HepG2 (cell line): ENCODE measurements around the gene WEE1. TPM values are rescaled to one million over a fixed set of nuclear protein-coding genes. Genes with fewer than 3 reads are reported as not detected.
A peak's percentile ranks its signal among the peaks of the same experiment; 100 is the strongest.

Experiments
- CEBPB ChIP-seq: IDR thresholded peaks from 2 replicates; pipeline ENCODE4 v1.6.1; 2011; ENCODE audit warnings: low read depth, low read length, improper control_type of control experiment, borderline replicate concordance
- KDM2A ChIP-seq: sonication (generic); formaldehyde crosslinking; IDR thresholded peaks from 2 replicates; pipeline ENCODE4 v1.4.0; 2020; ENCODE audit warnings: low read depth, missing genetic modification reagents, borderline replicate concordance
- KLF11 ChIP-seq: IDR thresholded peaks from 2 replicates; pipeline ENCODE4 v1.6.1; 2016; ENCODE audit warnings: missing compliant biosample characterization
- PHF20 ChIP-seq: sonication (generic); formaldehyde crosslinking; IDR thresholded peaks from 2 replicates; pipeline ENCODE4 v1.5.0; 2020; ENCODE audit warnings: mild to moderate bottlenecking, missing genetic modification reagents
- PLRG1 ChIP-seq: fragments of 450-650 bp; conservative IDR thresholded peaks from 2 replicates; pipeline ENCODE4 v1.6.1; 2016
- PPARG ChIP-seq: conservative IDR thresholded peaks from 2 replicates; pipeline ENCODE4 v1.6.1; 2016; ENCODE audit warnings: missing biosample characterization, missing genetic modification reagents
- SALL1 ChIP-seq: sonication (generic); formaldehyde crosslinking; IDR thresholded peaks from 2 replicates; pipeline ENCODE4 v1.8.0; 2022; ENCODE audit warnings: mild to moderate bottlenecking, missing genetic modification reagents
- SMAD9 ChIP-seq: sonication (generic); formaldehyde crosslinking; IDR thresholded peaks from 2 replicates; pipeline ENCODE4 v1.5.1; 2020; ENCODE audit warnings: mild to moderate bottlenecking, missing genetic modification reagents
- TBX2 ChIP-seq: sonication (generic); formaldehyde crosslinking; IDR thresholded peaks from 2 replicates; pipeline ENCODE4 v1.5.0; 2020; ENCODE audit warnings: missing genetic modification reagents, mild to moderate bottlenecking, borderline replicate concordance
- TEAD3 ChIP-seq: optimal IDR thresholded peaks from 2 replicates; pipeline ENCODE3; 2016; ENCODE audit warnings: borderline replicate concordance
- TFDP2 ChIP-seq: sonication (generic); formaldehyde crosslinking; IDR thresholded peaks from 2 replicates; pipeline ENCODE4 v1.4.0; 2020; ENCODE audit warnings: missing genetic modification reagents
- ZBTB10 ChIP-seq: sonication (generic); formaldehyde crosslinking; IDR thresholded peaks from 2 replicates; pipeline ENCODE4 v1.4.0; 2020; ENCODE audit warnings: missing genetic modification reagents, borderline replicate concordance
- ZUFSP ChIP-seq: sonication (generic); formaldehyde crosslinking; IDR thresholded peaks from 2 replicates; pipeline ENCODE4 v1.9.0; 2021; ENCODE audit warnings: missing genetic modification reagents, mild to moderate bottlenecking, borderline replicate concordance
- polyA plus RNA-seq, 8 experiments: library from polyadenylated mRNA; depleted of rRNA in 3 of 8; stranded (reverse) in 7 of 8; unstranded in 1 of 8; fragments of >200 nt; fragmentation: Illumina TruSeq in 4 of 8; extraction: Trizol in 4 of 8; gene quantifications; 2 replicates each; pipeline versions ENCODE4 v1.2.1 to v1.2.3, GENCODE V29; 2011 to 2016; ENCODE audit warnings: low read depth in 4 of 8, missing spikeins in 1 of 8, mixed read lengths in 1 of 8; ENCODE audit not compliant: insufficient read depth in 1 of 8
- total RNA-seq, 5 experiments: library from RNA; depleted of rRNA; stranded (reverse); fragments of >200 nt; fragmentation: Illumina TruSeq; extraction: Trizol; gene quantifications; 2 replicates each; pipeline ENCODE4 v1.2.3, GENCODE V29; 2016; ENCODE audit warnings: low read depth in 1 of 5
- TF ChIP-seq, protein P1 (sequence below): IDR thresholded peaks from 2 replicates; pipeline ENCODE4 v1.6.1; 2018; ENCODE audit warnings: missing genetic modification reagents
- TF ChIP-seq, protein P2 (sequence below): IDR thresholded peaks from 2 replicates; pipeline ENCODE4 v1.6.1; 2012; ENCODE audit warnings: inconsistent platforms
- TF ChIP-seq, protein P3 (sequence below), 2 experiments: IDR thresholded peaks; 2 replicates each; pipeline ENCODE4 v1.6.1; 2011 to 2012; ENCODE audit warnings: low read length in 2 of 2, borderline replicate concordance in 1 of 2, low read depth in 1 of 2, mild to moderate bottlenecking in 1 of 2, moderate library complexity in 1 of 2

Gene WEE1
- total and polyA plus RNA-seq, 2 of the 13 experiments (the other 11 are each of a cell fraction or from before 2014, with no cell fraction given): 31.4 to 63.7 TPM

- TF ChIP-seq PPARG (CRISPR knock-in tag): peak; percentile 38; the same call in 1 of the 2 replicates
- peak; percentile 88 for TF ChIP-seq SALL1 (CRISPR knock-in tag)
- TF ChIP-seq ZBTB10 (CRISPR knock-in tag): no peak
- TF ChIP-seq TEAD3 (CRISPR knock-in tag): peak; percentile 85
- TF ChIP-seq, protein P1, sequence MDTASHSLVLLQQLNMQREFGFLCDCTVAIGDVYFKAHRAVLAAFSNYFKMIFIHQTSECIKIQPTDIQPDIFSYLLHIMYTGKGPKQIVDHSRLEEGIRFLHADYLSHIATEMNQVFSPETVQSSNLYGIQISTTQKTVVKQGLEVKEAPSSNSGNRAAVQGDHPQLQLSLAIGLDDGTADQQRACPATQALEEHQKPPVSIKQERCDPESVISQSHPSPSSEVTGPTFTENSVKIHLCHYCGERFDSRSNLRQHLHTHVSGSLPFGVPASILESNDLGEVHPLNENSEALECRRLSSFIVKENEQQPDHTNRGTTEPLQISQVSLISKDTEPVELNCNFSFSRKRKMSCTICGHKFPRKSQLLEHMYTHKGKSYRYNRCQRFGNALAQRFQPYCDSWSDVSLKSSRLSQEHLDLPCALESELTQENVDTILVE (CRISPR knock-in tag): peak; percentile 84
- TF ChIP-seq TBX2: peak; percentile 97
- no peak for TF ChIP-seq ZUFSP (CRISPR knock-in tag)
- peak; percentile 74 for TF ChIP-seq KDM2A (CRISPR knock-in tag)
- TF ChIP-seq, protein P2, sequence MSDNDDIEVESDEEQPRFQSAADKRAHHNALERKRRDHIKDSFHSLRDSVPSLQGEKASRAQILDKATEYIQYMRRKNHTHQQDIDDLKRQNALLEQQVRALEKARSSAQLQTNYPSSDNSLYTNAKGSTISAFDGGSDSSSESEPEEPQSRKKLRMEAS: peak; percentile 67
- peak; percentile 59; the same call in 1 of the 2 replicates for TF ChIP-seq CEBPB
- TF ChIP-seq TFDP2 (CRISPR knock-in tag): peak; percentile 71
- TF ChIP-seq PHF20 (CRISPR knock-in tag): no peak
- no peak for TF ChIP-seq SMAD9 (CRISPR knock-in tag)
- TF ChIP-seq PLRG1: no peak
- TF ChIP-seq, protein P3, sequence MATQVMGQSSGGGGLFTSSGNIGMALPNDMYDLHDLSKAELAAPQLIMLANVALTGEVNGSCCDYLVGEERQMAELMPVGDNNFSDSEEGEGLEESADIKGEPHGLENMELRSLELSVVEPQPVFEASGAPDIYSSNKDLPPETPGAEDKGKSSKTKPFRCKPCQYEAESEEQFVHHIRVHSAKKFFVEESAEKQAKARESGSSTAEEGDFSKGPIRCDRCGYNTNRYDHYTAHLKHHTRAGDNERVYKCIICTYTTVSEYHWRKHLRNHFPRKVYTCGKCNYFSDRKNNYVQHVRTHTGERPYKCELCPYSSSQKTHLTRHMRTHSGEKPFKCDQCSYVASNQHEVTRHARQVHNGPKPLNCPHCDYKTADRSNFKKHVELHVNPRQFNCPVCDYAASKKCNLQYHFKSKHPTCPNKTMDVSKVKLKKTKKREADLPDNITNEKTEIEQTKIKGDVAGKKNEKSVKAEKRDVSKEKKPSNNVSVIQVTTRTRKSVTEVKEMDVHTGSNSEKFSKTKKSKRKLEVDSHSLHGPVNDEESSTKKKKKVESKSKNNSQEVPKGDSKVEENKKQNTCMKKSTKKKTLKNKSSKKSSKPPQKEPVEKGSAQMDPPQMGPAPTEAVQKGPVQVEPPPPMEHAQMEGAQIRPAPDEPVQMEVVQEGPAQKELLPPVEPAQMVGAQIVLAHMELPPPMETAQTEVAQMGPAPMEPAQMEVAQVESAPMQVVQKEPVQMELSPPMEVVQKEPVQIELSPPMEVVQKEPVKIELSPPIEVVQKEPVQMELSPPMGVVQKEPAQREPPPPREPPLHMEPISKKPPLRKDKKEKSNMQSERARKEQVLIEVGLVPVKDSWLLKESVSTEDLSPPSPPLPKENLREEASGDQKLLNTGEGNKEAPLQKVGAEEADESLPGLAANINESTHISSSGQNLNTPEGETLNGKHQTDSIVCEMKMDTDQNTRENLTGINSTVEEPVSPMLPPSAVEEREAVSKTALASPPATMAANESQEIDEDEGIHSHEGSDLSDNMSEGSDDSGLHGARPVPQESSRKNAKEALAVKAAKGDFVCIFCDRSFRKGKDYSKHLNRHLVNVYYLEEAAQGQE (IDR thresholded peaks at IDR 0.05; ENCODE audit: borderline replicate concordance in 1 of 2, low read depth in 1 of 2, low read length in 2 of 2): peak in 1 of 2 experiments; percentile 73; a peak in 2 of 4 replicates
- TF ChIP-seq KLF11: no peak
Observed at GRCh38 chr11:9568854-9569587, 4.4 kb upstream of the WEE1 start (continued).
